ENCODE results near the gene ENPP1.

DNA sequence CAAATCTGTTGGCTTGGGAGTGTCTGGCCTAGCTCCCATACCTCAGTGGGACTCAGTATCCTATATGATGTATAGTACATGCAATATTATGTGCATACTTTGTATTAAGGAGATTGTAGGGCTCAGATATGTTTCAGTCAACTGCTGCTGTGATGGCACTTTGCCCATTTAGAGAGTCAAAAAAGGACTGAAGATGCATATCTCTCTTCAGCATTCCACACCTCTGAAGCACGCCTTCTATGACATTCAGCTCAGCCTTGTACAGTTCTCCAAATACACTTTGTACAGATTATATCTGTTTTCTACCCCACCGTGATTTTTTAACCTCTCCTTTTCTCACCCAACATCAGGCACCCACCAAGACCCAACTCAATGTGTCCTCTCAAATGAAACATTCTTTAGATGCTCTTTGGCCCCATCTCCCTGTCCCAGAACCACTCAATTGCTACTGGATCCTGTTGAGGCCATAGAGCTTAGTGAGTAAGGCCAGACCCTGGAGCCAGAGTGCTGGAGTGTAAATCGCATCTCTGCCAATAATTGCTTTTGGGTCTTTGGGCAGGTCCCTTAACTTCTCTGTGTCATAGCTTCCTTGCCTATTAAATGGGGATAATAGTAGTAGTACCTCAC is 15.6 kb downstream of the ENPP1 start:
- TF ChIP-seq NFYB (CRISPR knock-in tag; conservative IDR thresholded peaks at IDR 0.05; ENCODE audit: low read depth) (no peak), CREM (CRISPR knock-in tag; IDR thresholded peaks at IDR 0.05) (no peak), RELA (CRISPR knock-in tag; IDR thresholded peaks at IDR 0.05; ENCODE audit: borderline replicate concordance) (no peak), ETV6 (CRISPR knock-in tag; IDR thresholded peaks at IDR 0.05) (no peak), ZBTB21 (CRISPR knock-in tag; IDR thresholded peaks at IDR 0.05; ENCODE audit: borderline replicate concordance) (no peak), SP1 (CRISPR knock-in tag; conservative IDR thresholded peaks at IDR 0.05) (no peak), ATF1 (CRISPR knock-in tag; IDR thresholded peaks at IDR 0.05) (no peak), CREB1 (CRISPR knock-in tag; IDR thresholded peaks at IDR 0.05) (no peak), KAT7 (CRISPR knock-in tag; IDR thresholded peaks at IDR 0.05; ENCODE audit: borderline replicate concordance) (no peak)
- TF ChIP-seq, protein P1, sequence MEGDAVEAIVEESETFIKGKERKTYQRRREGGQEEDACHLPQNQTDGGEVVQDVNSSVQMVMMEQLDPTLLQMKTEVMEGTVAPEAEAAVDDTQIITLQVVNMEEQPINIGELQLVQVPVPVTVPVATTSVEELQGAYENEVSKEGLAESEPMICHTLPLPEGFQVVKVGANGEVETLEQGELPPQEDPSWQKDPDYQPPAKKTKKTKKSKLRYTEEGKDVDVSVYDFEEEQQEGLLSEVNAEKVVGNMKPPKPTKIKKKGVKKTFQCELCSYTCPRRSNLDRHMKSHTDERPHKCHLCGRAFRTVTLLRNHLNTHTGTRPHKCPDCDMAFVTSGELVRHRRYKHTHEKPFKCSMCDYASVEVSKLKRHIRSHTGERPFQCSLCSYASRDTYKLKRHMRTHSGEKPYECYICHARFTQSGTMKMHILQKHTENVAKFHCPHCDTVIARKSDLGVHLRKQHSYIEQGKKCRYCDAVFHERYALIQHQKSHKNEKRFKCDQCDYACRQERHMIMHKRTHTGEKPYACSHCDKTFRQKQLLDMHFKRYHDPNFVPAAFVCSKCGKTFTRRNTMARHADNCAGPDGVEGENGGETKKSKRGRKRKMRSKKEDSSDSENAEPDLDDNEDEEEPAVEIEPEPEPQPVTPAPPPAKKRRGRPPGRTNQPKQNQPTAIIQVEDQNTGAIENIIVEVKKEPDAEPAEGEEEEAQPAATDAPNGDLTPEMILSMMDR (IDR thresholded peaks at IDR 0.05): no peak
- TF ChIP-seq, protein P2, sequence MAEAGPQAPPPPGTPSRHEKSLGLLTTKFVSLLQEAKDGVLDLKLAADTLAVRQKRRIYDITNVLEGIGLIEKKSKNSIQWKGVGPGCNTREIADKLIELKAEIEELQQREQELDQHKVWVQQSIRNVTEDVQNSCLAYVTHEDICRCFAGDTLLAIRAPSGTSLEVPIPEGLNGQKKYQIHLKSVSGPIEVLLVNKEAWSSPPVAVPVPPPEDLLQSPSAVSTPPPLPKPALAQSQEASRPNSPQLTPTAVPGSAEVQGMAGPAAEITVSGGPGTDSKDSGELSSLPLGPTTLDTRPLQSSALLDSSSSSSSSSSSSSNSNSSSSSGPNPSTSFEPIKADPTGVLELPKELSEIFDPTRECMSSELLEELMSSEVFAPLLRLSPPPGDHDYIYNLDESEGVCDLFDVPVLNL (CRISPR knock-in tag; IDR thresholded peaks at IDR 0.05; ENCODE audit: borderline replicate concordance, low read depth): no peak
- TF ChIP-seq, protein P3, sequence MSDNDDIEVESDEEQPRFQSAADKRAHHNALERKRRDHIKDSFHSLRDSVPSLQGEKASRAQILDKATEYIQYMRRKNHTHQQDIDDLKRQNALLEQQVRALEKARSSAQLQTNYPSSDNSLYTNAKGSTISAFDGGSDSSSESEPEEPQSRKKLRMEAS (CRISPR knock-in tag; IDR thresholded peaks at IDR 0.05): no peak

Measured in WTC11 (cell line).